HepG2 (cell line): ENCODE measurements around the gene CLRN2. TPM values are rescaled to one million over a fixed set of nuclear protein-coding genes. Genes with fewer than 3 reads are reported as not detected.

ENCODE experiments used
- ELF3 ChIP-seq: IDR thresholded peaks from 2 replicates; pipeline ENCODE4 v1.6.1; 2016; ENCODE audit warnings: missing genetic modification reagents, missing compliant biosample characterization
- FOXJ3 ChIP-seq: sonication (generic); formaldehyde crosslinking; IDR thresholded peaks from 2 replicates; pipeline ENCODE4 v1.4.0; 2020; ENCODE audit warnings: missing genetic modification reagents, mild to moderate bottlenecking, borderline replicate concordance
- FOXP4 ChIP-seq: sonication (generic); formaldehyde crosslinking; IDR thresholded peaks from 2 replicates; pipeline ENCODE4 v1.4.0; 2020; ENCODE audit warnings: missing genetic modification reagents
- HNF4G ChIP-seq, 2 experiments: sonication (generic) in 1 of 2; formaldehyde crosslinking in 1 of 2; IDR thresholded peaks; 2 replicates each; pipeline versions ENCODE4 v1.4.0 to v1.6.1; 2011 to 2020; ENCODE audit warnings: borderline replicate concordance in 2 of 2, low read depth in 2 of 2, mild to moderate bottlenecking in 2 of 2, low read length in 1 of 2, missing genetic modification reagents in 1 of 2, moderate library complexity in 1 of 2
- ISL2 ChIP-seq: sonication (generic); formaldehyde crosslinking; IDR thresholded peaks from 2 replicates; pipeline ENCODE4 v1.5.0; 2020; ENCODE audit warnings: missing genetic modification reagents
- KLF16 ChIP-seq, 2 experiments: sonication (generic) in 1 of 2; formaldehyde crosslinking in 1 of 2; IDR thresholded peaks; 2 replicates each; pipeline versions ENCODE4 v1.6.1 to v1.8.0; 2016 to 2023; ENCODE audit warnings: missing genetic modification reagents in 2 of 2, missing compliant biosample characterization in 1 of 2
- MIXL1 ChIP-seq: IDR thresholded peaks from 2 replicates; pipeline ENCODE4 v1.6.1; 2016
- NFKB2 ChIP-seq: sonication (generic); formaldehyde crosslinking; IDR thresholded peaks from 2 replicates; pipeline ENCODE4 v1.4.0; 2020; ENCODE audit warnings: missing genetic modification reagents, borderline replicate concordance
- RCOR2 ChIP-seq: IDR thresholded peaks from 2 replicates; pipeline ENCODE4 v1.6.1; 2016; ENCODE audit warnings: missing biosample characterization, missing genetic modification reagents
- RFX3 ChIP-seq: IDR thresholded peaks from 2 replicates; pipeline ENCODE4 v1.6.1; 2016; ENCODE audit warnings: missing biosample characterization, missing genetic modification reagents
- SALL1 ChIP-seq: sonication (generic); formaldehyde crosslinking; IDR thresholded peaks from 2 replicates; pipeline ENCODE4 v1.8.0; 2022; ENCODE audit warnings: mild to moderate bottlenecking, missing genetic modification reagents
- TBL1XR1 ChIP-seq: fragments of 150-350 bp; IDR thresholded peaks from 2 replicates; pipeline ENCODE4 v1.6.1; 2014; ENCODE audit warnings: borderline replicate concordance, low read length; ENCODE audit not compliant: partially characterized antibody
- TEAD3 ChIP-seq: optimal IDR thresholded peaks from 2 replicates; pipeline ENCODE3; 2016; ENCODE audit warnings: borderline replicate concordance
- ZNF331 ChIP-seq: sonication (generic); formaldehyde crosslinking; IDR thresholded peaks from 2 replicates; pipeline ENCODE4 v1.4.0; 2020; ENCODE audit warnings: missing genetic modification reagents
- ZNF652 ChIP-seq: IDR thresholded peaks from 2 replicates; pipeline ENCODE4 v1.6.1; 2016; ENCODE audit warnings: low read depth, borderline replicate concordance
- ZNF747 ChIP-seq: sonication (generic); formaldehyde crosslinking; IDR thresholded peaks from 2 replicates; pipeline ENCODE4 v1.8.1; 2023; ENCODE audit warnings: missing genetic modification reagents, mild to moderate bottlenecking, borderline replicate concordance
- ZNF792 ChIP-seq: IDR thresholded peaks from 2 replicates; pipeline ENCODE4 v1.6.1; 2016
- polyA plus RNA-seq, 8 experiments: library from polyadenylated mRNA; depleted of rRNA in 3 of 8; stranded (reverse) in 7 of 8; unstranded in 1 of 8; fragments of >200 nt; fragmentation: Illumina TruSeq in 4 of 8; extraction: Trizol in 4 of 8; gene quantifications; 2 replicates each; pipeline versions ENCODE4 v1.2.1 to v1.2.3, GENCODE V29; 2011 to 2016; ENCODE audit warnings: low read depth in 4 of 8, missing spikeins in 1 of 8, mixed read lengths in 1 of 8; ENCODE audit not compliant: insufficient read depth in 1 of 8
- total RNA-seq, 5 experiments: library from RNA; depleted of rRNA; stranded (reverse); fragments of >200 nt; fragmentation: Illumina TruSeq; extraction: Trizol; gene quantifications; 2 replicates each; pipeline ENCODE4 v1.2.3, GENCODE V29; 2016; ENCODE audit warnings: low read depth in 1 of 5
- TF ChIP-seq, protein P1 (sequence below): sonication (generic); formaldehyde crosslinking; conservative IDR thresholded peaks from 2 replicates; pipeline ENCODE4 v1.4.0; 2020; ENCODE audit warnings: mild to moderate bottlenecking, missing genetic modification reagents, moderate library complexity
- TF ChIP-seq, protein P2 (sequence below): sonication (generic); formaldehyde crosslinking; IDR thresholded peaks from 2 replicates; pipeline ENCODE4 v1.5.1; 2020; ENCODE audit warnings: missing genetic modification reagents, mild to moderate bottlenecking, borderline replicate concordance
- TF ChIP-seq, protein P3 (sequence below): sonication (generic); formaldehyde crosslinking; IDR thresholded peaks from 2 replicates; pipeline ENCODE4 v1.5.0; 2020; ENCODE audit warnings: mild to moderate bottlenecking, missing genetic modification reagents

The CLRN2 gene
- total and polyA plus RNA-seq, 2 of the 13 experiments (the other 11 are each of a cell fraction or from before 2014, with no cell fraction given): not detected

GRCh38 chr4:17490575-17491059 is 24.3 kb upstream of the CLRN2 start (continued):
- TF ChIP-seq, protein P1, sequence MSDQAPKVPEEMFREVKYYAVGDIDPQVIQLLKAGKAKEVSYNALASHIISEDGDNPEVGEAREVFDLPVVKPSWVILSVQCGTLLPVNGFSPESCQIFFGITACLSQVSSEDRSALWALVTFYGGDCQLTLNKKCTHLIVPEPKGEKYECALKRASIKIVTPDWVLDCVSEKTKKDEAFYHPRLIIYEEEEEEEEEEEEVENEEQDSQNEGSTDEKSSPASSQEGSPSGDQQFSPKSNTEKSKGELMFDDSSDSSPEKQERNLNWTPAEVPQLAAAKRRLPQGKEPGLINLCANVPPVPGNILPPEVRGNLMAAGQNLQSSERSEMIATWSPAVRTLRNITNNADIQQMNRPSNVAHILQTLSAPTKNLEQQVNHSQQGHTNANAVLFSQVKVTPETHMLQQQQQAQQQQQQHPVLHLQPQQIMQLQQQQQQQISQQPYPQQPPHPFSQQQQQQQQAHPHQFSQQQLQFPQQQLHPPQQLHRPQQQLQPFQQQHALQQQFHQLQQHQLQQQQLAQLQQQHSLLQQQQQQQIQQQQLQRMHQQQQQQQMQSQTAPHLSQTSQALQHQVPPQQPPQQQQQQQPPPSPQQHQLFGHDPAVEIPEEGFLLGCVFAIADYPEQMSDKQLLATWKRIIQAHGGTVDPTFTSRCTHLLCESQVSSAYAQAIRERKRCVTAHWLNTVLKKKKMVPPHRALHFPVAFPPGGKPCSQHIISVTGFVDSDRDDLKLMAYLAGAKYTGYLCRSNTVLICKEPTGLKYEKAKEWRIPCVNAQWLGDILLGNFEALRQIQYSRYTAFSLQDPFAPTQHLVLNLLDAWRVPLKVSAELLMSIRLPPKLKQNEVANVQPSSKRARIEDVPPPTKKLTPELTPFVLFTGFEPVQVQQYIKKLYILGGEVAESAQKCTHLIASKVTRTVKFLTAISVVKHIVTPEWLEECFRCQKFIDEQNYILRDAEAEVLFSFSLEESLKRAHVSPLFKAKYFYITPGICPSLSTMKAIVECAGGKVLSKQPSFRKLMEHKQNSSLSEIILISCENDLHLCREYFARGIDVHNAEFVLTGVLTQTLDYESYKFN (CRISPR knock-in tag): peak; percentile 82
- TF ChIP-seq NFKB2 (CRISPR knock-in tag): no peak
- TF ChIP-seq ZNF747 (CRISPR knock-in tag): no peak
- 0 out of 2 replicates have a peak, but pooled peaks have one; percentile 27 for TF ChIP-seq ZNF792 (CRISPR knock-in tag)
- TF ChIP-seq TBL1XR1: no peak
- 0 out of 2 replicates have a peak, but pooled peaks have one; percentile 52 for TF ChIP-seq MIXL1
- TF ChIP-seq RFX3 (CRISPR knock-in tag): peak; percentile 50
- TF ChIP-seq, protein P2, sequence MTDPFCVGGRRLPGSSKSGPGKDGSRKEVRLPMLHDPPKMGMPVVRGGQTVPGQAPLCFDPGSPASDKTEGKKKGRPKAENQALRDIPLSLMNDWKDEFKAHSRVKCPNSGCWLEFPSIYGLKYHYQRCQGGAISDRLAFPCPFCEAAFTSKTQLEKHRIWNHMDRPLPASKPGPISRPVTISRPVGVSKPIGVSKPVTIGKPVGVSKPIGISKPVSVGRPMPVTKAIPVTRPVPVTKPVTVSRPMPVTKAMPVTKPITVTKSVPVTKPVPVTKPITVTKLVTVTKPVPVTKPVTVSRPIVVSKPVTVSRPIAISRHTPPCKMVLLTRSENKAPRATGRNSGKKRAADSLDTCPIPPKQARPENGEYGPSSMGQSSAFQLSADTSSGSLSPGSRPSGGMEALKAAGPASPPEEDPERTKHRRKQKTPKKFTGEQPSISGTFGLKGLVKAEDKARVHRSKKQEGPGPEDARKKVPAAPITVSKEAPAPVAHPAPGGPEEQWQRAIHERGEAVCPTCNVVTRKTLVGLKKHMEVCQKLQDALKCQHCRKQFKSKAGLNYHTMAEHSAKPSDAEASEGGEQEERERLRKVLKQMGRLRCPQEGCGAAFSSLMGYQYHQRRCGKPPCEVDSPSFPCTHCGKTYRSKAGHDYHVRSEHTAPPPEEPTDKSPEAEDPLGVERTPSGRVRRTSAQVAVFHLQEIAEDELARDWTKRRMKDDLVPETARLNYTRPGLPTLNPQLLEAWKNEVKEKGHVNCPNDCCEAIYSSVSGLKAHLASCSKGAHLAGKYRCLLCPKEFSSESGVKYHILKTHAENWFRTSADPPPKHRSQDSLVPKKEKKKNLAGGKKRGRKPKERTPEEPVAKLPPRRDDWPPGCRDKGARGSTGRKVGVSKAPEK (CRISPR knock-in tag): no peak
- TF ChIP-seq ZNF331: peak; percentile 83; the same call in 1 of the 2 replicates
- TF ChIP-seq HNF4G (IDR thresholded peaks at IDR 0.05; ENCODE audit: borderline replicate concordance, low read depth, low read length): no peak
- TF ChIP-seq HNF4G (CRISPR knock-in tag; IDR thresholded peaks at IDR 0.05; ENCODE audit: borderline replicate concordance, low read depth): peak; percentile 36; the same call in 1 of the 2 replicates
- TF ChIP-seq KLF16 (CRISPR knock-in tag; IDR thresholded peaks at IDR 0.05): peak in 1 of 2 experiments; percentile 45; a peak in 1 of 4 replicates
- TF ChIP-seq TEAD3: peak; percentile 24
- TF ChIP-seq ISL2 (CRISPR knock-in tag): peak; percentile 63; the same call in 1 of the 2 replicates
- TF ChIP-seq, protein P3, sequence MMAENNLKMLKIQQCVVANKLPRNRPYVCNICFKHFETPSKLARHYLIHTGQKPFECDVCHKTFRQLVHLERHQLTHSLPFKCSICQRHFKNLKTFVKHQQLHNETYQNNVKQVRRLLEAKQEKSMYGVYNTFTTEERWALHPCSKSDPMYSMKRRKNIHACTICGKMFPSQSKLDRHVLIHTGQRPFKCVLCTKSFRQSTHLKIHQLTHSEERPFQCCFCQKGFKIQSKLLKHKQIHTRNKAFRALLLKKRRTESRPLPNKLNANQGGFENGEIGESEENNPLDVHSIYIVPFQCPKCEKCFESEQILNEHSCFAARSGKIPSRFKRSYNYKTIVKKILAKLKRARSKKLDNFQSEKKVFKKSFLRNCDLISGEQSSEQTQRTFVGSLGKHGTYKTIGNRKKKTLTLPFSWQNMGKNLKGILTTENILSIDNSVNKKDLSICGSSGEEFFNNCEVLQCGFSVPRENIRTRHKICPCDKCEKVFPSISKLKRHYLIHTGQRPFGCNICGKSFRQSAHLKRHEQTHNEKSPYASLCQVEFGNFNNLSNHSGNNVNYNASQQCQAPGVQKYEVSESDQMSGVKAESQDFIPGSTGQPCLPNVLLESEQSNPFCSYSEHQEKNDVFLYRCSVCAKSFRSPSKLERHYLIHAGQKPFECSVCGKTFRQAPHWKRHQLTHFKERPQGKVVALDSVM (CRISPR knock-in tag): no peak
- peak; percentile 47; the same call in 1 of the 2 replicates for TF ChIP-seq ZNF652 (CRISPR knock-in tag)
- 0 out of 2 replicates have a peak, but pooled peaks have one; percentile 22 for TF ChIP-seq FOXJ3 (CRISPR knock-in tag)
- peak; percentile 94 for TF ChIP-seq SALL1 (CRISPR knock-in tag)
- TF ChIP-seq ELF3 (CRISPR knock-in tag): peak; percentile 91
- TF ChIP-seq RCOR2 (CRISPR knock-in tag): 0 out of 2 replicates have a peak, but pooled peaks have one; percentile 75
- TF ChIP-seq FOXP4 (CRISPR knock-in tag): peak; percentile 81
